GM12878 (cell line): ENCODE data around the gene FBXL15. TPM values are rescaled to one million over a fixed set of nuclear protein-coding genes. Genes with fewer than 3 reads are reported as not detected.
A peak's percentile ranks its signal among the peaks of the same experiment; 100 is the strongest.

Source experiments
- ATAC-seq: fragments of 200-7000 bp; cut with Tn5 transposase; 3 replicates; pipeline ENCODE4 v1.9.1; 2020; ENCODE audit warnings: mild to moderate bottlenecking, moderate library complexity
- BruUV-seq: library from RNA; stranded (reverse); fragments of 400-500 nt; replicated peaks from 2 replicates; lab custom pipeline; 2021; lab: Mats Ljungman, UMichigan
- CTCF ChIA-PET: fragments of 300-600 bp; sonication (Branson Sonifier 250); formaldehyde crosslinking; extraction: SDS; loops from one replicate; lab custom pipeline; 2021; ENCODE audit warnings: inconsistent platforms; lab: Yijun Ruan, JAX
- POLR2A ChIA-PET: fragments of 350-600 bp; formaldehyde crosslinking; extraction: SDS; loops from one replicate; lab custom pipeline; 2021; ENCODE audit warnings: inconsistent platforms; lab: Charles Lee
- RAD21 ChIA-PET: fragments of 300-600 bp; sonication (Branson Sonifier 250); formaldehyde crosslinking; loops from one replicate; lab custom pipeline; 2023; ENCODE audit warnings: antibody characterized with exemption; ENCODE audit not compliant: unreplicated experiment; lab: Charles Lee
- SMC1A ChIA-PET: fragments of 300-600 bp; sonication (Branson Sonifier 250); formaldehyde crosslinking; loops from one replicate; lab custom pipeline; 2023; ENCODE audit not compliant: unreplicated experiment, uncharacterized antibody; lab: Charles Lee
- DNase-seq: peaks from one replicate; pipeline ENCODE4 v3.0.0-alpha.2; 2011; ENCODE audit warnings: low read depth, low spot score
- FAIRE-seq: peaks from 3 replicates; lab custom pipeline; 2011; peaks lifted over from hg19 to GRCh38; lab: Jason Lieb, UNC
- H2AFZ ChIP-seq: 2 replicates; pipeline ENCODE4 v1.6.0; 2011; ENCODE audit warnings: low read depth, low read length, control low read depth; ENCODE audit not compliant: control insufficient read depth
- H3K27ac ChIP-seq: 2 replicates; pipeline ENCODE4 v1.5.1; 2011; ENCODE audit warnings: control low read depth; ENCODE audit not compliant: control insufficient read depth, insufficient read depth
- H3K27me3 ChIP-seq, 2 experiments: replicated peaks in 1 of 2; 2 replicates each; pipeline versions ENCODE4 v1.6.0 to v1.6.1; 2011; ENCODE audit warnings: low read length in 1 of 2; ENCODE audit not compliant: control insufficient read depth in 2 of 2, insufficient read depth in 2 of 2
- H3K36me3 ChIP-seq, 2 experiments: 2 replicates each; pipeline ENCODE4 v1.5.1; 2011; ENCODE audit warnings: low read length in 1 of 2; ENCODE audit not compliant: control insufficient read depth in 2 of 2, insufficient read depth in 2 of 2
- H3K4me1 ChIP-seq: 2 replicates; pipeline ENCODE4 v1.6.1; 2011; ENCODE audit warnings: mild to moderate bottlenecking, low read length, moderate library complexity, mixed read lengths; ENCODE audit not compliant: control insufficient read depth, insufficient read depth
- H3K4me2 ChIP-seq: 2 replicates; pipeline ENCODE4 v1.6.0; 2011; ENCODE audit warnings: control low read depth; ENCODE audit not compliant: control insufficient read depth, insufficient read depth
- H3K4me3 ChIP-seq: fragments of 200-600 bp; sonication (generic); 2 replicates; pipeline ENCODE4 v1.5.1; 2016
- H3K79me2 ChIP-seq: 2 replicates; pipeline ENCODE4 v1.6.0; 2011; ENCODE audit warnings: low read length; ENCODE audit not compliant: control insufficient read depth, insufficient read depth
- H3K9ac ChIP-seq: 2 replicates; pipeline ENCODE4 v1.8.0; 2011; ENCODE audit warnings: low read length, control low read depth, mixed read lengths; ENCODE audit not compliant: control insufficient read depth, insufficient read depth
- H3K9me3 ChIP-seq: replicated peaks from 3 replicates; pipeline ENCODE4 v1.5.1; 2011; ENCODE audit warnings: mild to moderate bottlenecking, low read length; ENCODE audit not compliant: control insufficient read depth, insufficient read depth
- H4K20me1 ChIP-seq: 2 replicates; pipeline ENCODE4 v1.6.0; 2011; ENCODE audit not compliant: control insufficient read depth, insufficient read depth
- CBFB ChIP-seq: IDR thresholded peaks from 2 replicates; pipeline ENCODE4 v1.6.1; 2016; ENCODE audit warnings: antibody characterized with exemption, low read depth
- ESRRA ChIP-seq: IDR thresholded peaks from 2 replicates; pipeline ENCODE4 v1.6.1; 2012; ENCODE audit warnings: mild to moderate bottlenecking, low read length, improper control_type of control experiment
- JUND ChIP-seq: IDR thresholded peaks from 2 replicates; pipeline ENCODE4 v1.6.1; 2012; ENCODE audit warnings: low read depth, mild to moderate bottlenecking, low read length, improper control_type of control experiment, moderate library complexity
- KDM1A ChIP-seq: fragments of 200-600 bp; sonication (generic); IDR thresholded peaks from 2 replicates; pipeline ENCODE4 v1.6.1; 2016; ENCODE audit warnings: borderline replicate concordance
- MTA3 ChIP-seq: IDR thresholded peaks from 2 replicates; pipeline ENCODE4 v1.6.1; 2012; ENCODE audit warnings: low read length, inconsistent platforms, borderline replicate concordance
- NR2C2 ChIP-seq: IDR thresholded peaks from 2 replicates; pipeline ENCODE4 v1.6.1; 2011; ENCODE audit warnings: borderline replicate concordance, low read depth; ENCODE audit not compliant: control insufficient read depth, insufficient read length
- NR2F1 ChIP-seq: fragments of 450-650 bp; conservative IDR thresholded peaks from 2 replicates; pipeline ENCODE4 v1.6.1; 2017; ENCODE audit warnings: mild to moderate bottlenecking
- SMC3 ChIP-seq: IDR thresholded peaks from 2 replicates; pipeline ENCODE4 v1.6.1; 2011; ENCODE audit warnings: low read length, improper control_type of control experiment, borderline replicate concordance
- SRF ChIP-seq, 2 experiments: IDR thresholded peaks; 2 replicates each; pipeline ENCODE4 v1.6.1; 2011; ENCODE audit warnings: low read depth in 2 of 2, low read length in 2 of 2, mild to moderate bottlenecking in 1 of 2, moderate library complexity in 1 of 2
- TAF1 ChIP-seq: IDR thresholded peaks from 2 replicates; pipeline ENCODE4 v1.6.1; 2011; ENCODE audit warnings: mild to moderate bottlenecking, low read depth, low read length, borderline replicate concordance
- WGBS: methylation state at CpG from one replicate; pipeline ENCODE4 v1.1.6; 2016; ENCODE audit warnings: low lambda C conversion rate; ENCODE audit not compliant: insufficient replicate concordance, insufficient coverage; ENCODE audit errors: missing lambda C conversion rate; 5-methylcytosine and 5-hydroxymethylcytosine counted together
- in situ Hi-C: fragments of 300-500 bp; cut with MboI; formaldehyde crosslinking; loops from 9 replicates; pipeline ENCODE4 v1.14.3; 2018; ENCODE audit warnings: mixed read lengths
- intact Hi-C: fragments of 100-400 bp; cut with micrococcal nuclease; formaldehyde crosslinking; loops from one replicate; pipeline ENCODE4 v1.14.2; 2022; ENCODE audit not compliant: unreplicated experiment
- polyA plus RNA-seq, 11 experiments: library from polyadenylated mRNA; depleted of rRNA in 4 of 11; unstranded in 6 of 11; stranded (reverse) in 5 of 11; fragments of >200 nt; fragmentation: Nextera tagmentation in 4 of 11; fragmentation: Illumina TruSeq in 1 of 11; extraction: Ambion mirVana in 4 of 11; extraction: Trizol in 1 of 11; gene quantifications; 1 replicate in 1 of 11; 2 replicates in 10 of 11; pipeline versions ENCODE4 v1.2.1 to v1.2.3, GENCODE V29; 2011 to 2016; ENCODE audit warnings: inconsistent platforms in 2 of 11, missing spikeins in 2 of 11, low read depth in 1 of 11
- total RNA-seq, 4 experiments: library from RNA; depleted of rRNA in 3 of 4; stranded (reverse); fragments of >200 nt in 3 of 4; fragmentation: Illumina TruSeq in 1 of 4; extraction: Trizol in 1 of 4; gene quantifications; 2 replicates each; pipeline versions ENCODE4 v1.2.1 to v1.2.3, GENCODE V29; 2013 to 2021
- TF ChIP-seq, protein P1 (sequence below): fragments of 450-650 bp; formaldehyde crosslinking; IDR thresholded peaks from 2 replicates; pipeline ENCODE4 v1.4.0; 2020; ENCODE audit warnings: mild to moderate bottlenecking, moderate library complexity
- TF ChIP-seq, protein P2 (sequence below): IDR thresholded peaks from 2 replicates; pipeline ENCODE4 v1.6.1; 2012; ENCODE audit warnings: improper control_type of control experiment, low read depth, low read length; ENCODE audit not compliant: insufficient replicate concordance
- TF ChIP-seq, protein P3 (sequence below): fragments of 450-650 bp; IDR thresholded peaks from 2 replicates; pipeline ENCODE4 v1.6.1; 2017; ENCODE audit warnings: mild to moderate bottlenecking, low read depth, inconsistent platforms; ENCODE audit not compliant: poor library complexity, severe bottlenecking

Gene FBXL15
- total and polyA plus RNA-seq, 10 of the 15 experiments (the other 5 are each of a cell fraction or from before 2014, with no cell fraction given) = 0.13 to 21.3 (median 7.9) TPM

DNA sequence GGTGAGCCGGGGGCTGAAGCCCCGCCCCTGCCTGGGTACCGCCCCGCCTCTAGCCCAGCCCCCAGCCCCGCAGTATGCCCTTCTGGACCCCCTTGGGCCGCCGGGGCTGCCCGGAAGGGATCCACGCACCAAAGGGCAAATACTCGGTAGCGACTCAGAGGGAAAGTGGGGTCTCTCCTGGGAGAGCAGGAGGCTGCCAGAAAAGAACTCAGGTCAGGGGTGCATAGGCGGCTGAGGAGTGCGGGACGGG lies 796 bp downstream of the FBXL15 start:
- SMC1A ChIA-PET = interaction anchor here (0.7 to 4.2 kb wide), 5 partner anchors 9 to 192 kb away, joined by 3 to 42 read pairs (median 7); partner anchors contain the start of genes CUEDC2 and NFKB2
- ATAC-seq = no peak
- peak overlapping the region; percentile 98 for H3K4me3 ChIP-seq
- H3K4me1 ChIP-seq = peaks cover 18% of the 10 kb centered on the region
- peaks cover 2% of the 10 kb centered on the region; the same call in 1 of the 2 replicates for H4K20me1 ChIP-seq
- DNase-seq = no peak
- WGBS = under 1% methylated on average over 13 of the region's 14 CpGs
- RAD21 ChIA-PET = interaction anchor here (0.6 to 3.8 kb wide), 9 partner anchors 11 to 425 kb away, joined by 4 to 24 read pairs (median 8); partner anchors contain the start of genes ACTR1A, CUEDC2 and NOLC1
- POLR2A ChIA-PET = interaction anchor here (0.6 to 4.9 kb wide), 12 partner anchors 10 to 280 kb away, joined by 3 to 35 read pairs (median 6); partner anchors contain the start of genes C10orf95, CUEDC2 and NFKB2
- peaks cover 0 to 5% of the 10 kb centered on the region in 2 experiments; a peak in 2 of 4 replicates for H3K36me3 ChIP-seq
- H3K4me2 ChIP-seq = peak overlapping the region; percentile 95
- H2AFZ ChIP-seq = peak overlapping the region; percentile 100
- CTCF ChIA-PET = interaction anchor here (1.1 to 5.6 kb wide), 8 partner anchors 9 to 191 kb away, joined by 3 to 90 read pairs (median 20); partner anchors contain the start of genes C10orf95, CUEDC2 and NFKB2
- FAIRE-seq = no peak
- peak overlapping the region; percentile 85 for H3K27ac ChIP-seq
- BruUV-seq = TSS peak; percentile 85
- no peaks in the 10 kb centered on the region for H3K9me3 ChIP-seq
- in situ Hi-C loops = no loop called here
- peaks cover 7% of the 10 kb centered on the region for H3K79me2 ChIP-seq
- no peaks in the 10 kb centered on the region; a peak in 1 of 4 replicates for H3K27me3 ChIP-seq
- intact Hi-C loops = loop anchor here (1.0 kb wide), 2 partner anchors 11 to 27 kb away; partner anchors contain the start of gene CUEDC2
- H3K9ac ChIP-seq = peak overlapping the region; percentile 78
- no peak for TF ChIP-seq NR2C2
- TF ChIP-seq, protein P1, sequence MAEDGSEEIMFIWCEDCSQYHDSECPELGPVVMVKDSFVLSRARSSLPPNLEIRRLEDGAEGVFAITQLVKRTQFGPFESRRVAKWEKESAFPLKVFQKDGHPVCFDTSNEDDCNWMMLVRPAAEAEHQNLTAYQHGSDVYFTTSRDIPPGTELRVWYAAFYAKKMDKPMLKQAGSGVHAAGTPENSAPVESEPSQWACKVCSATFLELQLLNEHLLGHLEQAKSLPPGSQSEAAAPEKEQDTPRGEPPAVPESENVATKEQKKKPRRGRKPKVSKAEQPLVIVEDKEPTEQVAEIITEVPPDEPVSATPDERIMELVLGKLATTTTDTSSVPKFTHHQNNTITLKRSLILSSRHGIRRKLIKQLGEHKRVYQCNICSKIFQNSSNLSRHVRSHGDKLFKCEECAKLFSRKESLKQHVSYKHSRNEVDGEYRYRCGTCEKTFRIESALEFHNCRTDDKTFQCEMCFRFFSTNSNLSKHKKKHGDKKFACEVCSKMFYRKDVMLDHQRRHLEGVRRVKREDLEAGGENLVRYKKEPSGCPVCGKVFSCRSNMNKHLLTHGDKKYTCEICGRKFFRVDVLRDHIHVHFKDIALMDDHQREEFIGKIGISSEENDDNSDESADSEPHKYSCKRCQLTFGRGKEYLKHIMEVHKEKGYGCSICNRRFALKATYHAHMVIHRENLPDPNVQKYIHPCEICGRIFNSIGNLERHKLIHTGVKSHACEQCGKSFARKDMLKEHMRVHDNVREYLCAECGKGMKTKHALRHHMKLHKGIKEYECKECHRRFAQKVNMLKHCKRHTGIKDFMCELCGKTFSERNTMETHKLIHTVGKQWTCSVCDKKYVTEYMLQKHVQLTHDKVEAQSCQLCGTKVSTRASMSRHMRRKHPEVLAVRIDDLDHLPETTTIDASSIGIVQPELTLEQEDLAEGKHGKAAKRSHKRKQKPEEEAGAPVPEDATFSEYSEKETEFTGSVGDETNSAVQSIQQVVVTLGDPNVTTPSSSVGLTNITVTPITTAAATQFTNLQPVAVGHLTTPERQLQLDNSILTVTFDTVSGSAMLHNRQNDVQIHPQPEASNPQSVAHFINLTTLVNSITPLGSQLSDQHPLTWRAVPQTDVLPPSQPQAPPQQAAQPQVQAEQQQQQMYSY (CRISPR knock-in tag) = no peak
- TF ChIP-seq, protein P2, sequence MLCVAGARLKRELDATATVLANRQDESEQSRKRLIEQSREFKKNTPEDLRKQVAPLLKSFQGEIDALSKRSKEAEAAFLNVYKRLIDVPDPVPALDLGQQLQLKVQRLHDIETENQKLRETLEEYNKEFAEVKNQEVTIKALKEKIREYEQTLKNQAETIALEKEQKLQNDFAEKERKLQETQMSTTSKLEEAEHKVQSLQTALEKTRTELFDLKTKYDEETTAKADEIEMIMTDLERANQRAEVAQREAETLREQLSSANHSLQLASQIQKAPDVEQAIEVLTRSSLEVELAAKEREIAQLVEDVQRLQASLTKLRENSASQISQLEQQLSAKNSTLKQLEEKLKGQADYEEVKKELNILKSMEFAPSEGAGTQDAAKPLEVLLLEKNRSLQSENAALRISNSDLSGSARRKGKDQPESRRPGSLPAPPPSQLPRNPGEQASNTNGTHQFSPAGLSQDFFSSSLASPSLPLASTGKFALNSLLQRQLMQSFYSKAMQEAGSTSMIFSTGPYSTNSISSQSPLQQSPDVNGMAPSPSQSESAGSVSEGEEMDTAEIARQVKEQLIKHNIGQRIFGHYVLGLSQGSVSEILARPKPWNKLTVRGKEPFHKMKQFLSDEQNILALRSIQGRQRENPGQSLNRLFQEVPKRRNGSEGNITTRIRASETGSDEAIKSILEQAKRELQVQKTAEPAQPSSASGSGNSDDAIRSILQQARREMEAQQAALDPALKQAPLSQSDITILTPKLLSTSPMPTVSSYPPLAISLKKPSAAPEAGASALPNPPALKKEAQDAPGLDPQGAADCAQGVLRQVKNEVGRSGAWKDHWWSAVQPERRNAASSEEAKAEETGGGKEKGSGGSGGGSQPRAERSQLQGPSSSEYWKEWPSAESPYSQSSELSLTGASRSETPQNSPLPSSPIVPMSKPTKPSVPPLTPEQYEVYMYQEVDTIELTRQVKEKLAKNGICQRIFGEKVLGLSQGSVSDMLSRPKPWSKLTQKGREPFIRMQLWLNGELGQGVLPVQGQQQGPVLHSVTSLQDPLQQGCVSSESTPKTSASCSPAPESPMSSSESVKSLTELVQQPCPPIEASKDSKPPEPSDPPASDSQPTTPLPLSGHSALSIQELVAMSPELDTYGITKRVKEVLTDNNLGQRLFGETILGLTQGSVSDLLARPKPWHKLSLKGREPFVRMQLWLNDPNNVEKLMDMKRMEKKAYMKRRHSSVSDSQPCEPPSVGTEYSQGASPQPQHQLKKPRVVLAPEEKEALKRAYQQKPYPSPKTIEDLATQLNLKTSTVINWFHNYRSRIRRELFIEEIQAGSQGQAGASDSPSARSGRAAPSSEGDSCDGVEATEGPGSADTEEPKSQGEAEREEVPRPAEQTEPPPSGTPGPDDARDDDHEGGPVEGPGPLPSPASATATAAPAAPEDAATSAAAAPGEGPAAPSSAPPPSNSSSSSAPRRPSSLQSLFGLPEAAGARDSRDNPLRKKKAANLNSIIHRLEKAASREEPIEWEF = no peak
- no peak for TF ChIP-seq KDM1A
- TF ChIP-seq ESRRA = no peak
- no peak for TF ChIP-seq TAF1
- no peak for TF ChIP-seq JUND
- TF ChIP-seq NR2F1 = no peak
- no peak for TF ChIP-seq SRF (IDR thresholded peaks at IDR 0.05; ENCODE audit: low read depth in 2 of 2, low read length in 2 of 2)
- no peak for TF ChIP-seq SMC3
- TF ChIP-seq, protein P3, sequence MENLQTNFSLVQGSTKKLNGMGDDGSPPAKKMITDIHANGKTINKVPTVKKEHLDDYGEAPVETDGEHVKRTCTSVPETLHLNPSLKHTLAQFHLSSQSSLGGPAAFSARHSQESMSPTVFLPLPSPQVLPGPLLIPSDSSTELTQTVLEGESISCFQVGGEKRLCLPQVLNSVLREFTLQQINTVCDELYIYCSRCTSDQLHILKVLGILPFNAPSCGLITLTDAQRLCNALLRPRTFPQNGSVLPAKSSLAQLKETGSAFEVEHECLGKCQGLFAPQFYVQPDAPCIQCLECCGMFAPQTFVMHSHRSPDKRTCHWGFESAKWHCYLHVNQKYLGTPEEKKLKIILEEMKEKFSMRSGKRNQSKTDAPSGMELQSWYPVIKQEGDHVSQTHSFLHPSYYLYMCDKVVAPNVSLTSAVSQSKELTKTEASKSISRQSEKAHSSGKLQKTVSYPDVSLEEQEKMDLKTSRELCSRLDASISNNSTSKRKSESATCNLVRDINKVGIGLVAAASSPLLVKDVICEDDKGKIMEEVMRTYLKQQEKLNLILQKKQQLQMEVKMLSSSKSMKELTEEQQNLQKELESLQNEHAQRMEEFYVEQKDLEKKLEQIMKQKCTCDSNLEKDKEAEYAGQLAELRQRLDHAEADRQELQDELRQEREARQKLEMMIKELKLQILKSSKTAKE = no peak
- TF ChIP-seq MTA3 = no peak
- no peak for TF ChIP-seq CBFB
